ENCODE results near the gene NUTM2F. TPM values are rescaled to one million over a fixed set of nuclear protein-coding genes. Genes with fewer than 3 reads are reported as not detected.
"Not testable (repeated sequence)": the region's sequence is repeated elsewhere in the genome, so short reads cannot be mapped to it uniquely, and the experiment has no call there.

The NUTM2F gene
- total RNA-seq, 2 donors from 2014 or later = not detected

- not testable (repeated sequence) for H3K27ac Mint-ChIP-seq; H3K4me1 Mint-ChIP-seq; H3K9me3 ChIP-seq (ENCODE audit: control insufficient read depth, low read length, poor library complexity, severe bottlenecking); H3K36me3 Mint-ChIP-seq (ENCODE audit: low read depth); H3K4me3 Mint-ChIP-seq; ATAC-seq; H3K27me3 Mint-ChIP-seq; DNase-seq
These were observed 11.2 kb upstream of the NUTM2F start for GRCh38 chr9:94339657-94340056.

- H3K4me1 Mint-ChIP-seq; DNase-seq; ATAC-seq; H3K27me3 Mint-ChIP-seq; H3K9me3 ChIP-seq (ENCODE audit: control insufficient read depth, low read length, poor library complexity, severe bottlenecking); H3K27ac Mint-ChIP-seq; H3K36me3 Mint-ChIP-seq (ENCODE audit: low read depth); H3K4me3 Mint-ChIP-seq: not testable (repeated sequence)
These were observed 10.3 kb upstream of the NUTM2F start for GRCh38 chr9:94338723-94339122.

GRCh38 chr9:94336445-94336844, 8.0 kb upstream of the NUTM2F start:
- not testable (repeated sequence) for H3K27ac Mint-ChIP-seq; ATAC-seq; H3K4me3 Mint-ChIP-seq; H3K27me3 Mint-ChIP-seq; DNase-seq; H3K9me3 ChIP-seq (ENCODE audit: control insufficient read depth, low read length, poor library complexity, severe bottlenecking); H3K36me3 Mint-ChIP-seq (ENCODE audit: low read depth); H3K4me1 Mint-ChIP-seq

GRCh38 chr9:94325583-94325982, 2.9 kb downstream of the NUTM2F start:
- H3K36me3 Mint-ChIP-seq (ENCODE audit: low read depth); H3K27me3 Mint-ChIP-seq; ATAC-seq; H3K9me3 ChIP-seq (ENCODE audit: control insufficient read depth, low read length, poor library complexity, severe bottlenecking); H3K27ac Mint-ChIP-seq; H3K4me3 Mint-ChIP-seq; H3K4me1 Mint-ChIP-seq; DNase-seq: not testable (repeated sequence)

- H3K4me3 Mint-ChIP-seq; H3K36me3 Mint-ChIP-seq (ENCODE audit: low read depth); H3K9me3 ChIP-seq (ENCODE audit: control insufficient read depth, low read length, poor library complexity, severe bottlenecking); H3K27ac Mint-ChIP-seq; DNase-seq; H3K27me3 Mint-ChIP-seq; ATAC-seq; H3K4me1 Mint-ChIP-seq: not testable (repeated sequence)
These were observed 5.2 kb downstream of the NUTM2F start for GRCh38 chr9:94323153-94323798.

GRCh38 chr9:94322342-94322940, 6.0 kb downstream of the NUTM2F start:
- H3K9me3 ChIP-seq (ENCODE audit: control insufficient read depth, low read length, poor library complexity, severe bottlenecking); H3K36me3 Mint-ChIP-seq (ENCODE audit: low read depth); H3K4me1 Mint-ChIP-seq; DNase-seq; H3K27ac Mint-ChIP-seq; ATAC-seq; H3K4me3 Mint-ChIP-seq; H3K27me3 Mint-ChIP-seq: not testable (repeated sequence)

- ATAC-seq; H3K36me3 Mint-ChIP-seq (ENCODE audit: low read depth); H3K4me1 Mint-ChIP-seq; DNase-seq; H3K27ac Mint-ChIP-seq; H3K27me3 Mint-ChIP-seq; H3K9me3 ChIP-seq (ENCODE audit: control insufficient read depth, low read length, poor library complexity, severe bottlenecking); H3K4me3 Mint-ChIP-seq: not testable (repeated sequence)
These were observed 10.3 kb downstream of the NUTM2F start for GRCh38 chr9:94317949-94318657.

- not testable (repeated sequence) for DNase-seq; H3K36me3 Mint-ChIP-seq (ENCODE audit: low read depth); H3K27me3 Mint-ChIP-seq; H3K4me3 Mint-ChIP-seq; ATAC-seq; H3K27ac Mint-ChIP-seq; H3K9me3 ChIP-seq (ENCODE audit: control insufficient read depth, low read length, poor library complexity, severe bottlenecking); H3K4me1 Mint-ChIP-seq
These were observed 12.2 kb downstream of the NUTM2F start for GRCh38 chr9:94316236-94316635.

GRCh38 chr9:94315034-94315984, 13.1 kb downstream of the NUTM2F start:
- not testable (repeated sequence) for H3K27me3 Mint-ChIP-seq; H3K4me1 Mint-ChIP-seq; H3K27ac Mint-ChIP-seq; DNase-seq; H3K9me3 ChIP-seq (ENCODE audit: control insufficient read depth, low read length, poor library complexity, severe bottlenecking); H3K36me3 Mint-ChIP-seq (ENCODE audit: low read depth); ATAC-seq; H3K4me3 Mint-ChIP-seq

GRCh38 chr9:94303321-94303720, 25.1 kb downstream of the NUTM2F start:
- H3K9me3 ChIP-seq (ENCODE audit: control insufficient read depth, low read length, poor library complexity, severe bottlenecking) = no peaks in the 10 kb centered on the region
- DNase-seq (no peak), ATAC-seq (no peak)
- H3K36me3 Mint-ChIP-seq (ENCODE audit: low read depth) = peaks cover 4% of the 10 kb centered on the region
- no peaks in the 10 kb centered on the region for H3K4me1 Mint-ChIP-seq
- H3K27ac Mint-ChIP-seq = no peak overlapping the region
- H3K4me3 Mint-ChIP-seq = no peak overlapping the region
- no peaks in the 10 kb centered on the region for H3K27me3 Mint-ChIP-seq

- no peak for DNase-seq
- Mint-ChIP-seq H3K4me1 (no peaks in the 10 kb centered on the region), H3K36me3 (ENCODE audit: low read depth) (peaks cover 4% of the 10 kb centered on the region), H3K27ac (no peak overlapping the region), H3K4me3 (no peak overlapping the region), H3K27me3 (no peaks in the 10 kb centered on the region)
- no peaks in the 10 kb centered on the region for H3K9me3 ChIP-seq (ENCODE audit: control insufficient read depth, low read length, poor library complexity, severe bottlenecking)
- ATAC-seq = no peak
These were observed 26.0 kb downstream of the NUTM2F start for GRCh38 chr9:94302426-94302825.

- Mint-ChIP-seq H3K4me3 (no peak overlapping the region), H3K4me1 (no peaks in the 10 kb centered on the region), H3K36me3 (ENCODE audit: low read depth) (peaks cover 4% of the 10 kb centered on the region), H3K27me3 (no peaks in the 10 kb centered on the region), H3K27ac (no peak overlapping the region)
- no peak for ATAC-seq
- DNase-seq = no peak
- H3K9me3 ChIP-seq (ENCODE audit: control insufficient read depth, low read length, poor library complexity, severe bottlenecking) = no peaks in the 10 kb centered on the region
These were observed 26.9 kb downstream of the NUTM2F start for GRCh38 chr9:94301583-94301982.
